Measurements from ENCODE around the gene IFNAR1.

Gene IFNAR1

DNA sequence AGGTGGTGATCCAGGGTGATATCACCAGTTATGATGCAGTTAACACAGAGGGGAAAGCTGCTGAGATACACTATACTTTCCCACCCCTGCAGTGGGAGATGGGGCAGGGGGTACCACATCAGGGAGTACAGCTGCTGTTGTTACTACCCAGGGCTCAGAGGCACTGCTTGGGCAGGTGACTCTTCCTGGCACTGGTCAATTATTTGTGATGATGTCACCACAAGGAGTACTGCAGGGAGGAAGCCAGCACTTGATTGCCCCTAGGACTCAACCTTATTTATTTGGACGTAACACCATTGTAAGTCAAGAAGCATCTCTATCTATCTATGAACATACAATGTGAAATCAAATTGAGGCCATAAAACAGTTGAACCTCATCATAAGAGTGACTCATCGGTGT is 10.1 kb downstream of the IFNAR1 start:
- no peaks in the 10 kb centered on the region for H3K27me3 ChIP-seq (ENCODE audit: insufficient read depth, poor library complexity, severe bottlenecking)
- TF ChIP-seq SPI1 (IDR thresholded peaks at IDR 0.05; ENCODE audit: borderline replicate concordance, low read depth) (no peak), POLR2AphosphoS5 (IDR thresholded peaks at IDR 0.05; ENCODE audit: low read depth) (no peak), GABPA (IDR thresholded peaks at IDR 0.05; ENCODE audit: low read depth) (no peak)
- TF ChIP-seq, protein P1, sequence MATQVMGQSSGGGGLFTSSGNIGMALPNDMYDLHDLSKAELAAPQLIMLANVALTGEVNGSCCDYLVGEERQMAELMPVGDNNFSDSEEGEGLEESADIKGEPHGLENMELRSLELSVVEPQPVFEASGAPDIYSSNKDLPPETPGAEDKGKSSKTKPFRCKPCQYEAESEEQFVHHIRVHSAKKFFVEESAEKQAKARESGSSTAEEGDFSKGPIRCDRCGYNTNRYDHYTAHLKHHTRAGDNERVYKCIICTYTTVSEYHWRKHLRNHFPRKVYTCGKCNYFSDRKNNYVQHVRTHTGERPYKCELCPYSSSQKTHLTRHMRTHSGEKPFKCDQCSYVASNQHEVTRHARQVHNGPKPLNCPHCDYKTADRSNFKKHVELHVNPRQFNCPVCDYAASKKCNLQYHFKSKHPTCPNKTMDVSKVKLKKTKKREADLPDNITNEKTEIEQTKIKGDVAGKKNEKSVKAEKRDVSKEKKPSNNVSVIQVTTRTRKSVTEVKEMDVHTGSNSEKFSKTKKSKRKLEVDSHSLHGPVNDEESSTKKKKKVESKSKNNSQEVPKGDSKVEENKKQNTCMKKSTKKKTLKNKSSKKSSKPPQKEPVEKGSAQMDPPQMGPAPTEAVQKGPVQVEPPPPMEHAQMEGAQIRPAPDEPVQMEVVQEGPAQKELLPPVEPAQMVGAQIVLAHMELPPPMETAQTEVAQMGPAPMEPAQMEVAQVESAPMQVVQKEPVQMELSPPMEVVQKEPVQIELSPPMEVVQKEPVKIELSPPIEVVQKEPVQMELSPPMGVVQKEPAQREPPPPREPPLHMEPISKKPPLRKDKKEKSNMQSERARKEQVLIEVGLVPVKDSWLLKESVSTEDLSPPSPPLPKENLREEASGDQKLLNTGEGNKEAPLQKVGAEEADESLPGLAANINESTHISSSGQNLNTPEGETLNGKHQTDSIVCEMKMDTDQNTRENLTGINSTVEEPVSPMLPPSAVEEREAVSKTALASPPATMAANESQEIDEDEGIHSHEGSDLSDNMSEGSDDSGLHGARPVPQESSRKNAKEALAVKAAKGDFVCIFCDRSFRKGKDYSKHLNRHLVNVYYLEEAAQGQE (IDR thresholded peaks at IDR 0.05; ENCODE audit: insufficient replicate concordance, low read depth) = no peak
- TF ChIP-seq, protein P2, sequence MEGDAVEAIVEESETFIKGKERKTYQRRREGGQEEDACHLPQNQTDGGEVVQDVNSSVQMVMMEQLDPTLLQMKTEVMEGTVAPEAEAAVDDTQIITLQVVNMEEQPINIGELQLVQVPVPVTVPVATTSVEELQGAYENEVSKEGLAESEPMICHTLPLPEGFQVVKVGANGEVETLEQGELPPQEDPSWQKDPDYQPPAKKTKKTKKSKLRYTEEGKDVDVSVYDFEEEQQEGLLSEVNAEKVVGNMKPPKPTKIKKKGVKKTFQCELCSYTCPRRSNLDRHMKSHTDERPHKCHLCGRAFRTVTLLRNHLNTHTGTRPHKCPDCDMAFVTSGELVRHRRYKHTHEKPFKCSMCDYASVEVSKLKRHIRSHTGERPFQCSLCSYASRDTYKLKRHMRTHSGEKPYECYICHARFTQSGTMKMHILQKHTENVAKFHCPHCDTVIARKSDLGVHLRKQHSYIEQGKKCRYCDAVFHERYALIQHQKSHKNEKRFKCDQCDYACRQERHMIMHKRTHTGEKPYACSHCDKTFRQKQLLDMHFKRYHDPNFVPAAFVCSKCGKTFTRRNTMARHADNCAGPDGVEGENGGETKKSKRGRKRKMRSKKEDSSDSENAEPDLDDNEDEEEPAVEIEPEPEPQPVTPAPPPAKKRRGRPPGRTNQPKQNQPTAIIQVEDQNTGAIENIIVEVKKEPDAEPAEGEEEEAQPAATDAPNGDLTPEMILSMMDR (IDR thresholded peaks at IDR 0.05; ENCODE audit: insufficient read depth, low read length) = no peak
- no peak for DNase-seq (ENCODE audit: low read depth in 1 of 2, low spot score in 1 of 2)
- no peak overlapping the region for H3K27ac ChIP-seq (replicated peaks)
- no peak overlapping the region for H3K4me3 ChIP-seq (replicated peaks; ENCODE audit: insufficient read depth, low read length)

DNA sequence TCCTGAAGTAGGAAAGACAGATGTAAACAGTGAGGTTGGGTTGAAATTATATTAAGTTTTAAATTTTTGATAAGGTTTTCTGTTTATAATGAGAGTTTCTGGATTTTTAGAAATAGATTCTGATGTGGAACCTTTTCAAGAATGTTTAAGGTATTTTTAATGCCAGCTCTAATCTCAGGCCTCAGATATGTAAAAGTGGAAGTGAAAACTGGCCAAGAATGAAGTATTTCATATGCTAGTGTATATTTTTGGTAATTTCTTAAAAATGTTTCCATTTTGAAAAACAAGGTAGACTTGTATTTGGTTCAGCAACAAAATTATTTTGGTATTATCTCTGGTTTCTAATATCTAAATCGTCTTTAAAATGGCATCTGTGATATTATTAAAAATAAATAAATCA is 14.4 kb downstream of the IFNAR1 start:
- H3K4me3 ChIP-seq (replicated peaks; ENCODE audit: insufficient read depth, low read length) = no peak overlapping the region
- no peak overlapping the region for H3K27ac ChIP-seq (replicated peaks)
- DNase-seq (ENCODE audit: low read depth in 1 of 2, low spot score in 1 of 2) = no peak
- TF ChIP-seq POLR2AphosphoS5 (IDR thresholded peaks at IDR 0.05; ENCODE audit: low read depth) (no peak), GABPA (IDR thresholded peaks at IDR 0.05; ENCODE audit: low read depth) (no peak), SPI1 (IDR thresholded peaks at IDR 0.05; ENCODE audit: borderline replicate concordance, low read depth) (no peak)
- TF ChIP-seq, protein P1 (IDR thresholded peaks at IDR 0.05; ENCODE audit: insufficient replicate concordance, low read depth) = no peak
- TF ChIP-seq, protein P2 (IDR thresholded peaks at IDR 0.05; ENCODE audit: insufficient read depth, low read length) = no peak
- H3K27me3 ChIP-seq (ENCODE audit: insufficient read depth, poor library complexity, severe bottlenecking) = no peaks in the 10 kb centered on the region

DNA sequence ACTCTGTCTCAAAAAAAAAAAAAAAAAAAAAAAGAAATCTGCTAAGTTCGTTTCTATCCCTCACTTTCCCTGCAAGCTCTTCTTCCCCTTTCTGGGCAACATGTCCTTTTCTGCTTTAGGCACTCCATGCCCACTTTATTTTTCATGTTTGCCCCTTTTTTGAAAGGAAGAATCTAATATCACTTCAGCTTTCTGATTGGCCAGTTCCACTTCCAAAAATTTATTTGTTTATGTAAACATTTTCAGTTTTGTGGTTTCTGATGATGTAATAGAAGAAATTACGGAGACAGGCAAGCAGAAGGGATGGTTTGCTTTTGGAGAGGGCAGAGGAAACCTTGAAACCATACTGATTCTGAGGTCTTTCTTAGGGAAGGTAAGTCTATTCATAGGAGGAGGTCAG is 15.1 kb downstream of the IFNAR1 start:
- no peaks in the 10 kb centered on the region for H3K27me3 ChIP-seq (ENCODE audit: insufficient read depth, poor library complexity, severe bottlenecking)
- H3K4me3 ChIP-seq (replicated peaks; ENCODE audit: insufficient read depth, low read length) = no peak overlapping the region
- TF ChIP-seq, protein P1 (IDR thresholded peaks at IDR 0.05; ENCODE audit: insufficient replicate concordance, low read depth) = no peak
- TF ChIP-seq, protein P2 (IDR thresholded peaks at IDR 0.05; ENCODE audit: insufficient read depth, low read length) = no peak
- TF ChIP-seq SPI1 (IDR thresholded peaks at IDR 0.05; ENCODE audit: borderline replicate concordance, low read depth) (no peak), GABPA (IDR thresholded peaks at IDR 0.05; ENCODE audit: low read depth) (no peak), POLR2AphosphoS5 (IDR thresholded peaks at IDR 0.05; ENCODE audit: low read depth) (no peak)
- DNase-seq (ENCODE audit: low read depth in 1 of 2, low spot score in 1 of 2) = no peak
- no peak overlapping the region for H3K27ac ChIP-seq (replicated peaks)

Measured in HL-60 (cell line).